Measurements from ENCODE around the gene TRAPPC5.

DNA sequence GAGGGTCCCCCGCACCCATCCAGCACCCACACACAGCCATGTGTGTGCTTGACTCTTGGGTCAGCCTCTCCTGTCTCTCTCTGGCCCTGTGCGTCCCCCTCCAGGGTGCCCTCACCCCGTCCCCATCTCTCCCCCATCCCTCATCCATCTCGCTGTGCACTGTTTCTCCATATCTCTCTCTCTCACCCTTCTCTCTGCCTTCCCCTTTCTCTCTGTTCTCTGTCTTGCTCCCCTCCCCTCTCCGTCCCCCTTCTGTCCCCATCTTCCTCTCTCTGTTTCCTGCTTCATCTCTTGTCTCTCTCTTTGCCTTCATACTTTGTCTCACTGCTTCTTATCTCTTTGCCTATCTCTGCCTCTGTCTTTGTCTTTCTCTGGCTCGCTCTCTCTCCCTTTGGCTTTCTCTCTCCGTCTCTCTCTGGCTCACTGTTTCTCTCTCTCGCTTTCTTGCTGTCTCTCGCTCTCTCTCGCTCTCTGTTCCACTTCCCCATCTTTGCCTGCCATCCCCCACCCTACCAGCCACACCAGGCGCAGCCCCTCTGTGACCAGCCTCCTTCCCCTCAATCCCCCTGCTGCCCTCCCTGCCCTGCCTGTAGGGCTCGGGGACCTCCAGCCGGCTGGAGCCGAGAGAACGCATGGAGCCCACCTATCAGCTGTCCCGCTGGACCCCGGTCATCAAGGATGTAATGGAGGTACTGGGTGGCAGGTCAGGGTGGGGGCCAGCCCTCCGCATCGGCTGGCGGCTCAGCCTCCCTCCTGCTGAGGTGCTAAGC is 34.8 kb upstream of the TRAPPC5 start:
- TF ChIP-seq, protein P1, sequence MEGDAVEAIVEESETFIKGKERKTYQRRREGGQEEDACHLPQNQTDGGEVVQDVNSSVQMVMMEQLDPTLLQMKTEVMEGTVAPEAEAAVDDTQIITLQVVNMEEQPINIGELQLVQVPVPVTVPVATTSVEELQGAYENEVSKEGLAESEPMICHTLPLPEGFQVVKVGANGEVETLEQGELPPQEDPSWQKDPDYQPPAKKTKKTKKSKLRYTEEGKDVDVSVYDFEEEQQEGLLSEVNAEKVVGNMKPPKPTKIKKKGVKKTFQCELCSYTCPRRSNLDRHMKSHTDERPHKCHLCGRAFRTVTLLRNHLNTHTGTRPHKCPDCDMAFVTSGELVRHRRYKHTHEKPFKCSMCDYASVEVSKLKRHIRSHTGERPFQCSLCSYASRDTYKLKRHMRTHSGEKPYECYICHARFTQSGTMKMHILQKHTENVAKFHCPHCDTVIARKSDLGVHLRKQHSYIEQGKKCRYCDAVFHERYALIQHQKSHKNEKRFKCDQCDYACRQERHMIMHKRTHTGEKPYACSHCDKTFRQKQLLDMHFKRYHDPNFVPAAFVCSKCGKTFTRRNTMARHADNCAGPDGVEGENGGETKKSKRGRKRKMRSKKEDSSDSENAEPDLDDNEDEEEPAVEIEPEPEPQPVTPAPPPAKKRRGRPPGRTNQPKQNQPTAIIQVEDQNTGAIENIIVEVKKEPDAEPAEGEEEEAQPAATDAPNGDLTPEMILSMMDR (IDR thresholded peaks at IDR 0.05): no peak
- TF ChIP-seq POLR2AphosphoS5 (IDR thresholded peaks at IDR 0.05): no peak

Measured in transverse colon (tissue), 4 donors.